Body of pancreas (tissue), 4 donors: Measurements from ENCODE around the gene STXBP1. TPM values are rescaled to one million over a fixed set of nuclear protein-coding genes. Genes with fewer than 3 reads are reported as not detected.

Source experiments
- ATAC-seq: fragments of 150-250 bp; one replicate; pipeline ENCODE4 v1.9.1; 2016
- DNase-seq, 4 donors: peaks; one replicate each; pipeline ENCODE4 v3.0.0-alpha.2; 2019
- H3K27ac ChIP-seq, 4 donors: fragments of 200-600 bp; sonication (generic); 1 replicate in 3 of 4; 2 replicates in 1 of 4; pipeline versions ENCODE4 v1.5.1 to v1.6.1; 2016 to 2019; ENCODE audit warnings: mild to moderate bottlenecking in 1 of 4, mixed read lengths in 1 of 4, moderate library complexity in 1 of 4
- H3K27me3 ChIP-seq, 2 donors: fragments of 200-600 bp; sonication (generic); one replicate each; pipeline ENCODE4 v1.6.0; 2016; ENCODE audit warnings: mild to moderate bottlenecking in 1 of 2
- H3K36me3 ChIP-seq, 2 donors: fragments of 200-600 bp; sonication (generic); replicated peaks in 1 of 2; 2 replicates each; pipeline ENCODE4 v1.5.1; 2016; ENCODE audit warnings: low read depth in 2 of 2; ENCODE audit not compliant: insufficient read depth in 1 of 2
- H3K4me1 ChIP-seq: fragments of 200-600 bp; sonication (generic); one replicate; pipeline ENCODE4 v1.6.0; 2016
- H3K4me3 ChIP-seq, 2 donors: fragments of 200-600 bp; sonication (generic); 1 replicate in 1 of 2; 2 replicates in 1 of 2; pipeline ENCODE4 v1.5.1; 2016 to 2019
- H3K9me3 ChIP-seq, 3 donors: fragments of 200-600 bp; sonication (generic); 1 replicate in 2 of 3; 2 replicates in 1 of 3; pipeline ENCODE4 v1.5.1; 2016
- POLR2A ChIP-seq, 3 donors: fragments of 450-650 bp; IDR thresholded peaks; one replicate each; pipeline ENCODE4 v1.6.1; 2016; ENCODE audit warnings: antibody characterized with exemption in 3 of 3, mild to moderate bottlenecking in 2 of 3
- WGBS, 2 donors: methylation state at CpG; one replicate each; pipeline ENCODE4 v1.1.5; 2017; 5-methylcytosine and 5-hydroxymethylcytosine counted together
- intact Hi-C: fragments of 100-400 bp; cut with DNase I; formaldehyde crosslinking; loops from one replicate; pipeline ENCODE4 v1.15.1; 2023
- total RNA-seq, 2 donors: library from RNA; depleted of rRNA; stranded (reverse); fragments of >200 nt; gene quantifications; one replicate each; pipeline ENCODE4 v1.1.0, GENCODE V29; 2016
- TF ChIP-seq, protein P1 (sequence below), 7 experiments: fragments of 450-650 bp in 4 of 7; fragments of 200-600 bp in 3 of 7; sonication (generic) in 3 of 7; IDR thresholded peaks; one replicate each; pipeline ENCODE4 v1.5.1; 2016 to 2019; ENCODE audit warnings: antibody characterized with exemption in 7 of 7

Gene STXBP1
- total RNA-seq, 2 donors from 2014 or later = 34.5 to 39.9 TPM

DNA sequence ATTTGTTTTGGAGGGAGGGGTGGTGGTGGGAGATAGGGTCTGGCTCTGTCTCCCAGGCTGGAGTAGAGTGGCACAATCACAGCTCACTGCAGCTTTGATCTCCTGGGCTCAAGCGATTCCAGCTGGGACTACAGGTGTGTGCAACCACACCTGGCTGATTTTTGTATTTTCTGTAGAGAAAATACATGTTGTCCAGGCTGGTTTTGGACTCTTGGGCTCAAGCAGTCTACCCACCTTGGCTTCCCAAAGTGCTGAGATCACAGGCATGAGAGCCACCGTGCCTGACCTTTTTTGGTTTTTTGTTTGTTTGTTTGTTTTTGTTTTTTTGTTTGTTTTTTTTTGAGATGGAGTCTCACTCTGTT is 15.4 kb downstream of the STXBP1 start:
- intact Hi-C loops = no loop called here
- DNase-seq (no peak), ATAC-seq (no peak)
- no peaks in the 10 kb centered on the region for H3K36me3 ChIP-seq
- H3K27ac ChIP-seq = no peak overlapping the region
- no peak overlapping the region for H3K4me3 ChIP-seq
- no peak for TF ChIP-seq POLR2A (IDR thresholded peaks at IDR 0.05)
- TF ChIP-seq, protein P1, sequence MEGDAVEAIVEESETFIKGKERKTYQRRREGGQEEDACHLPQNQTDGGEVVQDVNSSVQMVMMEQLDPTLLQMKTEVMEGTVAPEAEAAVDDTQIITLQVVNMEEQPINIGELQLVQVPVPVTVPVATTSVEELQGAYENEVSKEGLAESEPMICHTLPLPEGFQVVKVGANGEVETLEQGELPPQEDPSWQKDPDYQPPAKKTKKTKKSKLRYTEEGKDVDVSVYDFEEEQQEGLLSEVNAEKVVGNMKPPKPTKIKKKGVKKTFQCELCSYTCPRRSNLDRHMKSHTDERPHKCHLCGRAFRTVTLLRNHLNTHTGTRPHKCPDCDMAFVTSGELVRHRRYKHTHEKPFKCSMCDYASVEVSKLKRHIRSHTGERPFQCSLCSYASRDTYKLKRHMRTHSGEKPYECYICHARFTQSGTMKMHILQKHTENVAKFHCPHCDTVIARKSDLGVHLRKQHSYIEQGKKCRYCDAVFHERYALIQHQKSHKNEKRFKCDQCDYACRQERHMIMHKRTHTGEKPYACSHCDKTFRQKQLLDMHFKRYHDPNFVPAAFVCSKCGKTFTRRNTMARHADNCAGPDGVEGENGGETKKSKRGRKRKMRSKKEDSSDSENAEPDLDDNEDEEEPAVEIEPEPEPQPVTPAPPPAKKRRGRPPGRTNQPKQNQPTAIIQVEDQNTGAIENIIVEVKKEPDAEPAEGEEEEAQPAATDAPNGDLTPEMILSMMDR (IDR thresholded peaks at IDR 0.05) = no peak
- WGBS, 2 donors = 60 to 65% methylated on average over 2 of the region's 2 CpGs
- no peaks in the 10 kb centered on the region for H3K27me3 ChIP-seq
- H3K4me1 ChIP-seq = peaks cover 21% of the 10 kb centered on the region
- no peaks in the 10 kb centered on the region for H3K9me3 ChIP-seq

DNA sequence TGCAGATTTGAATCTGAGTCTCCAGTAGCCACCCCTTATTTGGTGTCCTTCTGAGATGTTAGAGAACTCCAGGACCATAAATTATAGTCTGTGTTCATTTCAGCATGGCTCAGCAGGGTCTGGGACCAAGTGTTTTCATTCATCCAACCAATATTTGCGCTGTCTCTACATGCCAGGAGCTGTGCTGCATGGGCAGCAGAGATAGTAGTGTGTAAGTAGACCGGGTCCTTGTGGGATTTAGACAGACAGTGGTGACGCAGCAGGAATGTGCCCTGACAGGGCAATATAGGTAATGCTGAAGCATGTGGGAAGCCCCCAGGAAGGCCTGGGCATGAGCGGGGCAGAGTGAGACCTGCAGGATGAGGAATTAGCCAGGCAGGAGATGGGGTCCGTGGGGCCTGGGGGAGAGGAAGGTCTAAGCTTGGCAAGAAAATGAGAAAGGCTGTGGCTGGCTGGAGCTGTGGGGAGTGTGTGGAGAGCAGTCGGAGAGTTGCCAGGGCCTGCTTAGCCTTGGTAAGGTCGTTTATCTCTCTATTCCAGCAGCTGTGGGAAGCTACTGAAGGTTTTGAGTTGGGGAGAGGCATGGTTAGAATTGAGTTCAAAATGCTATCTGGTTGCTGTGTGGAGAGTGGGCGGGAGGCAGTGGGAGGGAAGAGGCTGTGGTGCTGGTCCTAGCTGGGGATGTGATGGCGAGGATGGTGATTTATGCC is 16.8 kb downstream of the STXBP1 start:
- TF ChIP-seq, protein P1 (IDR thresholded peaks at IDR 0.05) = no peak
- no peak for TF ChIP-seq POLR2A (IDR thresholded peaks at IDR 0.05)
- WGBS, 2 donors = 42 to 47% methylated on average over 9 of the region's 9 CpGs
- Histone ChIP-seq H3K27ac (peak overlapping the region in 2 of 4 donors; percentile 24 to 33), H3K36me3 (no peaks in the 10 kb centered on the region), H3K4me3 (no peak overlapping the region), H3K4me1 (peaks cover 21% of the 10 kb centered on the region), H3K9me3 (no peaks in the 10 kb centered on the region), H3K27me3 (no peaks in the 10 kb centered on the region)
- intact Hi-C loops = no loop called here
- DNase-seq = peak in 3 of 4 donors; percentile 21 to 67 (median 26)
- ATAC-seq = peak; percentile 66

DNA sequence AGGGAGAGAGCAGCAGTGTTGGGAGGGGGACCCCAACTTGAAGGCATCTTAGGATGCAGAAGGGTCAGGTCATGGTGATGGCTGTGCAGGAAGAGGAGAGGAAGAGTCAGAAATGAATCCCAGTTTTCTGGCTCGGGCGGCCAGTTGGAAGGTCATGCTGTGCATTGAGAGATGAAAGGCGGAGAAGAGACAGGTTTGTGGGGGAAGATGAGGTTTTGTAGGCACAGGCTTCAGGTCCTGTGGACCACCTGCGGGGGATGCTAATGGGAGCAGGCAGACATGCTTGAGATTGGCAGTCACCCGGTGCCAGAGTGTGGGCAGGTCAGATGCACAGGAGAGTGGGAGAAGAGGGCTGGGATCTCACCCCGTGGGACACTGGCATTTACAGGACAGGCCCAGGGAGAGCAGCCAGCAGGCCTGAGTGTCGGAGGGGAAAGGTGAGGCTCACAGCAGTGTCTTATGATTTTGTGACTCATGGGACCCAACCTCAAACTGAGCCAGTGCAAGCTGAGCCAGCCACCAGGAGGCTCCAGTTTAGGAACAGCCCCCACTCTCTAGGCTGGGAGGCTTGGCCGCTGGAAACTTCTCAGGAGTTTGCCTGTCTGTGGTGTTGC is 17.5 kb downstream of the STXBP1 start:
- ATAC-seq (no peak), DNase-seq (no peak)
- H3K9me3 ChIP-seq = no peaks in the 10 kb centered on the region
- H3K27ac ChIP-seq = no peak overlapping the region
- no peaks in the 10 kb centered on the region for H3K27me3 ChIP-seq
- WGBS, 2 donors = 94 to 95% methylated on average over 6 to 8 of the region's 8 CpGs
- H3K36me3 ChIP-seq = no peaks in the 10 kb centered on the region
- intact Hi-C loops = no loop called here
- H3K4me3 ChIP-seq = no peak overlapping the region
- no peak for TF ChIP-seq POLR2A (IDR thresholded peaks at IDR 0.05)
- TF ChIP-seq, protein P1 (IDR thresholded peaks at IDR 0.05) = no peak
- peaks cover 21% of the 10 kb centered on the region for H3K4me1 ChIP-seq

DNA sequence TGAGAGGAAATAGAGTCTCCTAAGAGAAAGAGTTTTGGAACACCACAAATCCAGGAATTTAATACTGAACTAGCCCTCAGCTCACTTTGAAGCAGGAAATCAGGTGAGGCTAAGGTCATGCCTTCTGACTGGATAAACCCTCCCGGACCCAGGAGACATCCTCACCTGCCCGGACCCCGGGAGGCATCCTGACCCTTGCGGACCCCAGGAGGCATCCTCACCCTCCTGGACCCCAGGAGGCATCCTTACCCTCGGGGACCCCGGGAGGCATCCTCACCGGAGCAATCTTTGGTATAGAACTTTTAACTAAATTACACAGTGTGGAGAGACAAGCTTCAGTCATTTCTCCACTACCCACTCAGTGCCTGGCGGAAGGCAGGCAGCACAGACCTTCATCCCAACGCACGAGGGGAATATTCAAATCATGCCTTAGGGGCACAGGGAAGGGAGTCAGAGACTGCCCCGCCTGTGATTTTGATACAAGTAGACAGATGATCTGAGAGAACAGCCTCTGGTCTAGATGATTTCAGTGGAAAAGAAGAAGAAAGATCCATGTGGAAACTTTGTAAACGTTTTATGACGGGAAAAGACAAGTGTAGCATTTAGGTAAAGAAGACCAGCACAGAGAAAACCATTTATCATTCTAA is 21.3 kb downstream of the STXBP1 start:
- Histone ChIP-seq H3K27ac (no peak overlapping the region), H3K4me1 (peaks cover 18% of the 10 kb centered on the region), H3K9me3 (no peaks in the 10 kb centered on the region), H3K36me3 (no peaks in the 10 kb centered on the region), H3K27me3 (no peaks in the 10 kb centered on the region), H3K4me3 (no peak overlapping the region)
- TF ChIP-seq, protein P1 (IDR thresholded peaks at IDR 0.05) = no peak
- TF ChIP-seq POLR2A (IDR thresholded peaks at IDR 0.05) = no peak
- intact Hi-C loops = no loop called here
- no peak for ATAC-seq
- DNase-seq = no peak
- WGBS, 2 donors = 76 to 82% methylated on average over 11 to 13 of the region's 13 CpGs
